Type B pancreatic cell (in vitro differentiated cells): ENCODE measurements around the gene HESX1. TPM values are rescaled to one million over a fixed set of nuclear protein-coding genes. Genes with fewer than 3 reads are reported as not detected.

ENCODE experiments used
- DNase-seq: peaks from one replicate; pipeline ENCODE4 v3.0.0; 2021; ENCODE audit warnings: mixed read lengths; ENCODE audit not compliant: unreplicated experiment; ENCODE audit errors: extremely low spot score
- H3K27ac Mint-ChIP-seq: 2 replicates; pipeline ENCODE4 v1.8.0; 2021; ENCODE audit warnings: mild to moderate bottlenecking, mixed read lengths
- H3K27me3 Mint-ChIP-seq: 2 replicates; pipeline ENCODE4 v1.8.0; 2021; ENCODE audit warnings: mixed read lengths
- H3K36me3 Mint-ChIP-seq: 2 replicates; pipeline ENCODE4 v1.8.0; 2021; ENCODE audit warnings: mixed read lengths
- H3K4me1 Mint-ChIP-seq: one replicate; pipeline ENCODE4 v1.8.0; 2021; ENCODE audit warnings: mixed read lengths; ENCODE audit not compliant: unreplicated experiment
- H3K4me3 Mint-ChIP-seq: 2 replicates; pipeline ENCODE4 v1.8.0; 2021; ENCODE audit warnings: mild to moderate bottlenecking, mixed read lengths
- H3K9me3 Mint-ChIP-seq: 2 replicates; pipeline ENCODE4 v1.8.0; 2021; ENCODE audit warnings: mixed read lengths
- total RNA-seq: library from RNA; stranded (reverse); gene quantifications from 2 replicates; pipeline ENCODE4 v1.2.1, GENCODE V29; 2021; ENCODE audit warnings: low replicate concordance
- TF ChIP-seq, protein P1 (sequence below): fragments of 200-600 bp; sonication (generic); conservative IDR thresholded peaks from 2 replicates; pipeline ENCODE4 v1.5.0; 2021; ENCODE audit warnings: antibody characterized with exemption, mild to moderate bottlenecking

HESX1 gene
- total RNA-seq, 1 donor from 2014 or later, result 1.7 TPM

DNA sequence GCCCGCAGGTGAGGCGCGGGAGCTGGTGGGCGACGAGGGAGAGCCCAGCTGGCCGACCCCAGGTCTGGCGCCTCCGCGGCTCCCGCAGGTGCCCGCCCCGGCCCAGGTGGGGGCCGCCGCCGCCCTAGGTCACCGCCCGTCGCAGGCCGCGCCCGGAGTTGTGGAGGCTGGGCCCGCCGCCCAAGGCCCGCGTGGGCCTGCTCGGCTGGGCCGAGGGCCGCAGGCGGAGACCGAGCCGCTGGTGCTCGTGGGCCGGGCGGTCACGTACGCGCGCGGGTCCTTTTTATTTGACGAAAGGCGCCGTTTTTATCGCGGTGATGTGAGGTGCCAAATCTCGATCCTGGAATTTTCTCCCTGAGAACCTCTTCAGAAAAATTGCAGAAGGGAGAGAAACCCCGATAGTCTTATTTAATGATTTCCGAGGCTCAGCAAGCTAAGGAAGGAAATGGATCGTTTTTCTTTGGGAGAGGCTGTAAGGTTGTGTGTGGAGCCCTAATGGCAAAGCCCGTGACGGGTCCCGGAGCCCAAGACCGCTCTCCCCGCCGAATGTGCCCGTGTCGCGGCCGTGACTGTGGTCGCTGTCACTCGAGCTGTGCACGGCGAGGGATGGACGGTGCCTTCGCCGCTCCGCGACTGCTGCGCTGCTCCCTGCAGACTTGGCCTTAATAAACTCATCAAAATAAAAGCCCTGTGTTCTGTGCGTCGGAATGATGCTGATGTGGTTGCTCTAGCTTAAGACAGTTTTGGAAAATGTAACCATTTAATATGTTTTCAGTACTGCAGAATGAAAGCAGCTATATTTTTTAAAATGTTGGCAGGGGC, 28.4 kb upstream of the HESX1 start:
- H3K4me3 Mint-ChIP-seq, result peak overlapping the region; percentile 96
- H3K4me1 Mint-ChIP-seq, result peaks cover 21% of the 10 kb centered on the region
- no peak for DNase-seq
- no peaks in the 10 kb centered on the region for H3K27me3 Mint-ChIP-seq
- peaks cover 3% of the 10 kb centered on the region for H3K36me3 Mint-ChIP-seq
- H3K27ac Mint-ChIP-seq, result peak overlapping the region; percentile 89
- no peaks in the 10 kb centered on the region for H3K9me3 Mint-ChIP-seq
- TF ChIP-seq, protein P1, sequence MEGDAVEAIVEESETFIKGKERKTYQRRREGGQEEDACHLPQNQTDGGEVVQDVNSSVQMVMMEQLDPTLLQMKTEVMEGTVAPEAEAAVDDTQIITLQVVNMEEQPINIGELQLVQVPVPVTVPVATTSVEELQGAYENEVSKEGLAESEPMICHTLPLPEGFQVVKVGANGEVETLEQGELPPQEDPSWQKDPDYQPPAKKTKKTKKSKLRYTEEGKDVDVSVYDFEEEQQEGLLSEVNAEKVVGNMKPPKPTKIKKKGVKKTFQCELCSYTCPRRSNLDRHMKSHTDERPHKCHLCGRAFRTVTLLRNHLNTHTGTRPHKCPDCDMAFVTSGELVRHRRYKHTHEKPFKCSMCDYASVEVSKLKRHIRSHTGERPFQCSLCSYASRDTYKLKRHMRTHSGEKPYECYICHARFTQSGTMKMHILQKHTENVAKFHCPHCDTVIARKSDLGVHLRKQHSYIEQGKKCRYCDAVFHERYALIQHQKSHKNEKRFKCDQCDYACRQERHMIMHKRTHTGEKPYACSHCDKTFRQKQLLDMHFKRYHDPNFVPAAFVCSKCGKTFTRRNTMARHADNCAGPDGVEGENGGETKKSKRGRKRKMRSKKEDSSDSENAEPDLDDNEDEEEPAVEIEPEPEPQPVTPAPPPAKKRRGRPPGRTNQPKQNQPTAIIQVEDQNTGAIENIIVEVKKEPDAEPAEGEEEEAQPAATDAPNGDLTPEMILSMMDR, result no peak

- H3K36me3 Mint-ChIP-seq, result peaks cover 2% of the 10 kb centered on the region
- TF ChIP-seq, protein P1, result peak; percentile 17
- H3K27me3 Mint-ChIP-seq, result no peaks in the 10 kb centered on the region
- DNase-seq, result peak; percentile 98
- H3K9me3 Mint-ChIP-seq, result no peaks in the 10 kb centered on the region
- H3K4me3 Mint-ChIP-seq, result peak within 1 kb of the TSS; percentile 96
- H3K4me1 Mint-ChIP-seq, result peaks cover 21% of the 10 kb centered on the region
- peak within 1 kb of the TSS; percentile 94 for H3K27ac Mint-ChIP-seq
Observed at GRCh38 chr3:57227204-57227929, 27.6 kb upstream of the HESX1 start, which contains the start of gene APPL1. Gene APPL1 (plus strand): TSS chr3:57227729. CDS start chr3:57227884, 155 bp downstream.

- Mint-ChIP-seq H3K4me1 (peaks cover 21% of the 10 kb centered on the region), H3K9me3 (no peaks in the 10 kb centered on the region), H3K27ac (no peak overlapping the region), H3K27me3 (no peaks in the 10 kb centered on the region), H3K4me3 (peak overlapping the region; percentile 48), H3K36me3 (no peaks in the 10 kb centered on the region)
- no peak for DNase-seq
- TF ChIP-seq, protein P1, result no peak
Observed at GRCh38 chr3:57226176-57226575, 26.4 kb upstream of the HESX1 start.

DNA sequence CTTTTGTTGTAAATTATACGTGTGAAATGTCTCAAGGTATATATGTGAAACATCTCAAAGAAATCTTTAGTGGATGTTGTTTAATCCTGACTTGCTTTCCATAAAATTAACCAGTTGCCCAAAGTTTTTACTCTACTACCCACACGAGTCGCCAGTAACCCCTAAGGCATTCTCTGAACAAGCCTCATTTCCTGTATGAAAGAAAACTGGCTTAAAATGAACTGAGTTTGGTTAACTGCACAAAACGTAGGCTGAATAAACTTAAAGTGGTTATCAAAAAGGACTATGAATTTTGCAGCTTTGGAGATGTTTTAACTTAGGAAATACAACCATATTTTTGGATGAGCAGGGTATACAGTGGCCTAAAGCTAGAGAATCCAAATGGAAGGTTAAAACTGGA, 25.1 kb upstream of the HESX1 start:
- no peak overlapping the region for H3K27ac Mint-ChIP-seq
- TF ChIP-seq, protein P1, result no peak
- DNase-seq, result no peak
- no peaks in the 10 kb centered on the region for H3K27me3 Mint-ChIP-seq
- no peaks in the 10 kb centered on the region for H3K9me3 Mint-ChIP-seq
- H3K4me3 Mint-ChIP-seq, result no peak overlapping the region
- H3K4me1 Mint-ChIP-seq, result peaks cover 21% of the 10 kb centered on the region
- no peaks in the 10 kb centered on the region for H3K36me3 Mint-ChIP-seq

DNA sequence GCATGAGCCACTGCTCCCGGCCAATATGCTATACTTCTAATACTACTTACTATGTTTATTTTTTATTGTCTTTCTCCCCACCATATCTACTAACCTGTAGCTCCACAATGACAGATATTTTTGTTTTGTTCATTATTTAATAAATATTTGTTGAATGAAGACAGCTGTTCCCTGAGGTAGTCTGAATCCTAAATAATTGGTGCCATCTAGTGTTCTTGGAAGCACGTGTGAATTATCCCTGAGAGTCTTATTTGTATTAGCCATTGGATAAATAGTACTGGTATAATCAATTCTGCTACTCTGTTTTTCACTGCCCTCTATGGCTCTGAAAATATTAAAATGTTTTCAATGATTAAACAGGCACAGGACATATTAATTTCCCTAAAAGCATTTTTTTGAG, 22.1 kb upstream of the HESX1 start:
- H3K4me3 Mint-ChIP-seq, result no peak overlapping the region
- DNase-seq, result no peak
- H3K27me3 Mint-ChIP-seq, result no peaks in the 10 kb centered on the region
- TF ChIP-seq, protein P1, result peak; percentile 59
- no peaks in the 10 kb centered on the region for H3K9me3 Mint-ChIP-seq
- no peak overlapping the region for H3K27ac Mint-ChIP-seq
- no peaks in the 10 kb centered on the region for H3K36me3 Mint-ChIP-seq
- peaks cover 8% of the 10 kb centered on the region for H3K4me1 Mint-ChIP-seq
